ENCODE measurements around the gene VRK3.

VRK3 gene

DNA sequence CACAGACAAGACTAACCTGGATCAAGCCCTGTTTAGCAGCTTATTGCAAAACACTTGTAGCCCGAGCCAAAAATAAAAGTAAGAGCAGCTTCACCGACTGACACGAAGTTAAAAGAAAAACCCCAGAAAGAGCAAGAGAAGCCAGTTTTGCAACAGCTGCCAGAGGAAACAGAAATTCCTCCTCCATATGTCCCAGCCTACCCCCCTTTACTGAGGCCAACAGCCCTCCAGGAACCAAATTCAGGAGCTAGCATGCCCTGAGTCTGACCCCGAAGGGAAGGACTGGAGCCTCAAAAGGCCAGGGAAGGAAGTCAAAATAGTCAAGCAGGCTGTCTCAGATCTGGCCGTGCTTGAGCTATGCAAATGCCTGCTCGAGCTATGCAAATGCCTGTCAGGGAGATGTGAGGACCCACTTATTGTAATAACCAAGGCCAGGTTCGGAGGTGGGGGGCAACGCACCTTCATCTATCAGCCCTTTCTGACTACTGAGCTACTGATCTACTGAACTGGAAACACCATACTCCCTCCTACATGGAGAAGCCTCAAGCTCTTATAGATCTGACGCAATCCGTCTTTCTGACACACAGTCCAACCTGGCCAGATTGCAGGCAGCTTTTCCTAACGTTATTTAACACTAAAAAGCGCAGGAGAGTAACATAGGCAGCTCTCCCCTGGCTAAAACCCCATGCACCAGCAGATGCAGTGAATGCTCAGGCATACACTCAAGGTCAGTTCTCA, 70.9 kb downstream of the VRK3 start:
- peak; percentile 46 for DNase-seq

DNA sequence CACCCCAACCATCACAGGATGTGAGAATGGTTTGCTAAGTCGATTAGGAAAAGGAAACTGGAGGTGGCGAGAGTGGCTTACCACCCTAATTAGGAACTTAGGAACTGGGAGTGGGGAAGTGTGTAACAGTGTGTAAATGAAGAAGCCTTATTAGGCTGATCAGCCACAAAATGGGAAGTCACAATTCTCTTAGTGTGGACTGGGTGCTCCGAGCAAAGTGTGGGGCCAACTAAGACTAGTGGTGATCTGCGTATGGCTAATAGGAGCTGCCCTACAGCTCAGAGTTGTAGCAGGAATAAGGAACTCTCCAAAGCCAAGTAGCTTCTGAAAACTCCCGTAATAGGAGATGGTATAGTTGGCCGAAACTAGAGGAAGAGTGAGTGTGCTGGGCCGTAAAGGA, 71.8 kb downstream of the VRK3 start:
- DNase-seq = no peak

DNA sequence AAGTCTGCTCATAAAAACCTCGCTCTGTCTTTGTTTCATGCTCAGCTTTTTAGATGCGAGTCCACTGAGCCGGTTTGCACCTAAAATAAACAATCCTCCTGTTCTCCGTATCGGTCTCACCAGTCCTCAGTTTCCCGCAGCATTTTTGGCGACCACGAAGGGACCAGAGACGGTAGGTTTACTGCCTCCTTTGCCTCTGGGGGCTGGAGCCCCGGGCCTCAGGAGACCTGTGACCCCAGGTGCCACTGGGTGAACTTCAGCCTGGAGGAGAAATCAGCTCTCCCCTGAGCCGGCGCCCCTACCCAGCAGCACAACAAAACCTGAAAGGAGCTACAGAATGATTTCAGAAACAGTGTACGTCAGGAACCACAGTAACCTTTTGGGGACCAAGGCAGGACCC, 72.3 kb downstream of the VRK3 start:
- DNase-seq = peak; percentile 31

DNA sequence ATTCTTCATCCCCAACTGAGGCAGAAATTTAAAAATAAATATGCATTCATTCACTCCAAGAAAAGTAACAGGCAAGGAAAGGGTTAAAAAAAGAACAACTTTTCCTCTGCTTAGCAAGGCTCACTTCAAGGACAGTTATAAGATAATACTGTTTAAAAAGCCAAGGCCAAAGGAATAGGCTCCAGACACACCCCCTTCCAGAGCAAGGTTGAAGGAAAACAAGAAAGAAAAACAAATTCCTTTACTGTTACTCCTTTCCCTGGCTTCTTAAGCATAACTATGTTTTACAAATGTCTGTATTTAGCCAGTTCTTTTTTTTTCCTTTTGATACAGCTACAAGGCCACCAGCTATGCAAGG, 72.7 kb downstream of the VRK3 start:
- no peak for DNase-seq

DNA sequence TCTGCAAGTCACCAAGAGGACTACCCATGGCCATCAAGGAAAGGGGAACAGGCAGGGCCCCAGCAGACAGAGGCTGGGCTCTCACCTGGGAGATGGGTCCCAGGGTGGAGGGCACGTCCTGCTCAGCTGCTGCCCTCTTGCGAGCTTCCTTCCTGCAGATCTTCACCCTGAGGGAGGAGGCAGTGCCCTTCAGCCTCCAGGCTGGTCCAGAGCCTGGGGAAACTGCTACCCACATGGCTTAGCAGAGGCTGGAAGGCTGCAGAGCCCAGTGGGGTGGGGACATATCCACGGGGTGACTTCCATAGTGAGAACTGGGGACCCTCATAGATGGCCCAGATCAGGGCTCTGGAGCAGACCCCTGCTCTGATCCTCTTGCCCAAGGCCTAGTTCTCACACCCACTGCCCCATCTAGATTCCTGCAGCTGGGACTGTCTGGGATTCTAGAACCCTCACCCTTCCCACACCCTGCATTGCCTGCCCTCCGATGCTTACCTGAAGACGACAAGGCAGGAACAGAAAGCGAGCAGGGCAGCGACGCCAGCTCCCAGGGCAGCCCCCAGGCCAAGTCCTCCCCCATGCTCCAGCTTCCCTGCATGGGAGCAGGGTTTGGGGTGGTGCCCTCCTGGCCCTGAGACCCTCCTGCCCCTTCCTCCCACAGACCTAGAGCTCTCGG, 73.2 kb downstream of the VRK3 start:
- peak; percentile 55 for DNase-seq

DNA sequence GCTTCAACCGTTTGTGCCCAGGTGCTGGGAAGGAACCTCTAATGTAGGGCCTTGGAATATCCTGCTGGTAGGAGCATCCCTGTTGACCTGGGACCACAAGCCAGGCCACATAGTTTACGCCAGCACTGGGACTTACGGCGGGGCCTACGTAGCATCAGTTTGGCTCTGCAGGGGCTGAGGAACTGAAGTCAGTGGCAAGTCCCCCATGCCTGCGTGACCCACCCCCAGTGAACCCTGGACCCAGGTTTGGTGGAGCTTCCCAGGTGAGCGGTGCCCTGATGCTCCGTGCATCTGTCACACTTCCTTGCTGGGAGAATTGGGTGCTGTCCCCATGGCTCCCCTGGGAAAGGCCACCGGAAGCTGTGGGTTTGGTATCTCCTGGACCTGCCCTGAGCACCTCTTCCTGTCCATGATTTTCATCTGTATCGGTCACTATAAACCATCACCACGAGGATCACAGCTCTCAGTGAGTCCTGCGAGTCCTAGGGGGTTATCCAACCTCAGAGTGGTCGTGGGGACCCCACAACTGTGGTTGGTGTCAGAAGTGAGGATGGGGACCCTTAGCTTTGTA, 74.1 kb downstream of the VRK3 start:
- DNase-seq = peak; percentile 58

DNA sequence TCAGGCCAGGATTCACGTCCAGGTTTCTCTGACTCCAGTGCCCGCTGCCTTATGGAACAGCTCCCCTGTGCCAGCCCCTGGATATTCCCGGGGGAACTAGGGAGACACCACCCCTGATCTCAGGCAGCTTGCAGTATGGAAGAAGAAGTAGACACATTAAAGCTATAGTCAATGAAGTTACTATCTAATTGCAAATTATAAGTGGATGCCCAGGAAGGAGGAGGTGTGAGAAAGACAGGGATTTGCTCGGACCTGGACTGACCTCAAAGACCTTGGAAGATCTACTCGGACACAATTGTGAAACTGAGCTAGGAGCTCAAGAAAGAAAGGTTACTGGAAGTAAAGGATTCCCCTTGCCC, 74.6 kb downstream of the VRK3 start:
- peak; percentile 2 for DNase-seq

DNA sequence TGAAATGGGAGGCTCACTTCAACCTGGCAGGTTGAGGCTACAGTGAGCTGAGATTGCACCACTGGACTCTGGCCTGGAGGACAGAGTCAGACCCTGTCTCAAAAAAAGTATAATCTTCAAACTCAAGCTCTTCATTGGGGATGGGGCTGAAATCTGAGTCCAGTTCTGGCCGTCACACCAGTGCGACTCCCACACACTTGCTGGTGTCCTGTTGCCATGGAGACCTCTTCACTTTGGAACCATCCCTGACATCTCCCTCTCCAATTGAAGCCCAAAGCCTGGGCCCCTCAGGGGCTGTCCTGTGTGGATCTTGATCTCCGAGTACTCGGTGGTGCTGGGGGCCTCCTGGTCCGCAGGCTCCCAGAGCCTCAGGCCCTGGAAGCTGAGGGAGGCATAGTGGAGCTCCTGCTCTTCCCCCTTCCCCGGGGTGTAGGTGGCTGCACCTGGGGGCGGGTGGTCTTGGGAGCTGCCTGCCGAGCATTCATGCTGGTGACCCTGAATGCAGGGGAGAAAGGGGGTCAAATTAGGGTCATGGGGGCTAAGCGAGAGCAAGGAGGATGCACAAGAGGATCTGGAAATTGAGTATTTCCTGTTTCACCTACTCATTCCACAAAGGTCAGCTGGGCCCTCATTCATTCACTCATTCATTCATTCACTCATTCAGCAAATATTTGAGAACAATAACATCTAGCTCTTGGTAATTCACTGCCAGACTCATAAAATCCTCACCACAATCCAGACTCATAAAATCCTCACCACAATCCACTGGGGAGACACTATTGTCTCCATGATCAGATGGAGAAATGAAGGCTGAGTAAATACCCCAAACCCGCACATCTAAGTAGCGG, 75.2 kb downstream of the VRK3 start:
- peak; percentile 50 for DNase-seq

DNA sequence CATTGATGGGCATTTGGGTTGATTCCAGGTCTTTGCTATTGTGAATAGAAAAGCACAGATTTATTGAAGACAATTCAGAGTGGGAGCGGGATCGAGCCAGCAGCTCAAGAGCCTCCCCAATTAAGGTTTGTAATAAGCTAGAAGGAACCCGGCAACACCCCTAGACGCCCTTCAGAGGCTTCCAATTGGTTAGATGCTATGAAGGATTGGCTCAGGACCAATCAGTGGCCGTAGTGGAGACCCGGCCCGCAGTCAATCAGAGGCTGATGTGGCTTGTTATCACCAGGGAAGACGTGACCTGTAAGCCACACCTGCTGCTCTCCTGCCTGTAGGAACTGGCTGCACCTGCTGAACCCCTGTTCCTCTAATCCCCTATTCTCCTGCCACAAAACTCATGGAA, 78.8 kb downstream of the VRK3 start:
- peak; percentile 25 for DNase-seq

DNA sequence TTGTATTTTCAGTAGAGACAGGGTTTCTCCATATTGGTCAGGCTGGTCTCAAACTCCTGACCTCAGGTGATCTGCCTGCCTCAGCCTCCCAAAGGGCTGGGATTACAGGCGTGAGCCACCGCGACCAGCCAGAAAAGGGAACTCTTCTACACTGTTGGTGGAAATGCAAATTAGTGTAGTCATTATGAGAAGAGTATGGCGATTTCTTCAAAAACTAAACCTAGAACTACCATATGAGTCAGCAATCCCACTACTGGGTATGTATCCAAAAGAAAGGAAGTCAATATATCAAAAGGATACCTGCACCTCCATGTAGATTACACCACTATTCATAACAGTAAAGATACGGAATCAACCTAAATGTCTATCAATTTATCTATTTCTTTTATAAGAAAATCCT, 80.6 kb downstream of the VRK3 start:
- peak; percentile 3 for DNase-seq

DNA sequence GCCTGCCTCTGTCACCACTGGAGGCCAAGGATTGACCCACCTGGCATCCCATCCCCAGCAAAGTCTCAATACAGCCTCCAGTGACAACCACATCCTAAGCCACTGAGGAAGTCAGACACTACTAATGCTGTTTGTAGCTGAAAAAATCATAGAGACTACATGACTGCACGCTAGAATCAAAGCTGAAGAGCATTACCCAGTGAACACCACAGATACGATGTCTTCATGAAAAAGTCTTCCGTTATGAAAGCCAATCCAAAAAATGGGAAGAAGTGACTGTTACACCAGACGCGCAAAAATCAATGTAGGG, 84.7 kb downstream of the VRK3 start:
- no peak for DNase-seq

DNA sequence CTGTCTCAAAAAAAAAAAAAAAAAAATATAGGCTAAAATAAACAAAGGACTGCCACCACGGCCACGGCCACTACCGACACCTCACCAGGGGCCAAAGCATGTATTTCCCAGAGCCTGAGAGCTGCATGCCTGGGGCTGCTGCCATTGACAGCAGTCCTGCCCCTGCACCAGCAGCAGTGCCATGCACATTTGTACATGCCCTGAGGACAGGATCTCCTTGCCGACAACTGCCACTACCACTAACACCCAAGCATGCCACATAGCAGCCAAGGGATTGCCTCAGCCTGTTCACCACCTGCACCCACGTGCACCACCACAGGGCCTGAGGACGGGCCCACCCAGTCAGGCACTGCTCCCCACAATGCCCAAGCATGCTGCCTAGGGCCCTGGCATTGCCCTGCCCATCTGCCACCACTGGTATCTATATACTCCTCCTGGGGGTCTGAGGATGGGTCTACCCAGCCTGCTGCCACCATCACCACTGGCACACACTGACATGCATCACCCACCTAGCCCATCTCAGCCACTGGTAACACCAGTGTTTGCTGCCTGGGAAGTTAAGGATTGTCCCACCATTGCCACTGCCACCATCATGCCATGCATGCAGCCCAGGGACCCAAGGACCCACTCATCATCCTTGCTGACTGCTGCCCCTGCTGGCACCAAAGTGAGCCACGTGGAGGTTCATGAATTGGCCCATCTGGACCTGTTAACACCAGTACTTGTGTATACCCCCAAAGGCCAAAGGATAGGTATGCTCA, 85.3 kb downstream of the VRK3 start:
- no peak for DNase-seq

DNA sequence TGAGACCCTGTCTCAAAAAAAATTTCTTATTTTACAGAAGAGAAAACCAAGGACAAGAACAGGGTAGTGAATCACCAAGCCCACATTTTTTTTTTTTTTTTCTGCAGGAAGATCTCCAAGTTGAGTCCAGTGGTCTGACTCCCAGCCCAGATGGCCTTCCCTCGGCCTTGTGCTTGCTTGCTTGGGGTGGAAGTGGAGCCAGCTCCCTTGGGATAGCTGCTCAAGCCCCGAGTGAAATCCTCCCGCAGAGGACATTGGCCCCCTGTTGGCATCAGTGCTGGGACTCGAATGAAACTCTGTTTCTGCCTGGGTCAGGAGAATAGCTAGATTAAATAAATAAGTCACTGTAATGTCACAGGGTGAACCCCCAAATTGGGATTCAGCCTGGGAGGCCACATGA, 86.5 kb downstream of the VRK3 start:
- DNase-seq = no peak

DNA sequence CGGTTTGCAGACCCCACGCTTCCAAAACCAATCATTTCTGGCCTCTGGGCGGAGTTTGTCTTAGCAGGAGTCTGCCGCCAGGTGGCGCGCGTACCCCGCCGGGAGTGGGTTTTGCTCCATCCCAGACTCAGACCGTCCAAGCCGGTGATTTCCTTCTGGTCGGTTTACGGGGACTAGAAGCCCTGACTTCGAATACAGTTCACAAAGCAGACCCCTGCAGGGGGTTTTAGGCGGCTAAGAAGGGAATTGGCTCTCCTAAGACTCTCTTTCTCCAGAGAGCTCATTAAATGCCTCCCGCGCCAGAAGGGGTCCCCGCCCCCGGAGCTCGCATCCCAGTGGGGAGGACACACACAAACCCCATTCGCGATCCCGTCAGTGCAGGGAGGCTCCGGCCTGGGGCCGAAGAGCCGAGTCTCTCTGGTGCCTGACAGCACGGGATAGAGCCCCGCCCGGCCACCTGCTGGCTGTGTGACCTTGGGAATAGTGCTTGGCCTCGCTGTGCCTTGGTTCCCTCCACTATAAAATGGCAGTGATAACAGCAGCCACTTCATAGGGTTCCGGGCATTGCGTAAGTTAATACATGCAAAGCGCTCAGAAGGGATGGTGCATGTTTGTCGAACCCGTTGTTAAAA, 87.3 kb downstream of the VRK3 start:
- DNase-seq = peak; percentile 93

DNA sequence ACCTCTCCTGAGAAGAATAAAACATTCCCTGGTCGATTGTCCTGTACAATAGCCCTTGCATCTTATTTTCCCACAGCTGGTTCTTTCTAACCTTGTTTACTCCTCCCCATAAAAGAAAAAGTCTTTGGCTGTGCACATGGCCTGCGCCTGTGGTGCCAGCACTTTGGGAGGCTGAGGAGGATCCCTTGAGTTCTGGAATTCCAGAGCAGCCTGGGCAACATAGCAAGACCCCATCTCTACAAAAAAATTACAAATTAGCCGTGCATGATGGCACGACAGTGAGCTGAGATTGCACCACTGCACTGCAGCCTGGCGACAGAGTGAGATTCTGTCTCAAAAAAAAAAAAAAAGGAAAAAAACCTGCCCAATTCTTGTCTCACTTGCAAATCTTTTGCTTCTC, 88.6 kb downstream of the VRK3 start:
- DNase-seq = no peak

DNA sequence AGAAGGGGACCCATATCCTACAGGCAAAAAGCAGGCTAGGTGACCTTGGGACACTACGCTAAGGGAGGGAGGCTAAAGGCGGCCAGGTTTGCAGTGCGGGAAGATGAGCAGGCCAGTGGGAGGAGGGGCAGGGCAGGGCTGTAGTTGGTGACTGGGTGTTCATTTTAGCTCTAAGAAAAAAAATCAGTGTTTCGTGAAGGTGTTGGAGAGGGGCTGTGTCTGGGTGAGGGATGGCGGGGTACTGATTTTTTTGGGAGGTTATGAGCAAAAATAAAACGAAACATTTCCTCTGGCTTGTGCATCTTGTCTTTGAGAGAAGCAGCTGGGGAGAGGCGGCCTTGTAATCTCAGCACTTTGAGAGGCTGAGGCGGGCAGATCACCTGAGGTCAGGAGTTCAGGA, 91.5 kb downstream of the VRK3 start:
- DNase-seq = no peak

DNA sequence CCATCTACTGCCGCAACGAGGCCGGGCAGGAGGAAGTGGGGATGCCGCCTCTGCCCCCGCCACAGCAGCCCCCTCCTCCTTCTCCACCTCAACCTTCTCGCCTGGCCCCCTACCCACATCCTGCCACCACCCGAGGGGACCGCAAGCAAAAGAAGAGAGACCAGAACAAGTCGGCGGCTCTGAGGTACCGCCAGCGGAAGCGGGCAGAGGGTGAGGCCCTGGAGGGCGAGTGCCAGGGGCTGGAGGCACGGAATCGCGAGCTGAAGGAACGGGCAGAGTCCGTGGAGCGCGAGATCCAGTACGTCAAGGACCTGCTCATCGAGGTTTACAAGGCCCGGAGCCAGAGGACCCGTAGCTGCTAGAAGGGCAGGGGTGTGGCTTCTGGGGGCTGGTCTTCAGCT, 92.4 kb downstream of the VRK3 start:
- peak; percentile 69 for DNase-seq

DNA sequence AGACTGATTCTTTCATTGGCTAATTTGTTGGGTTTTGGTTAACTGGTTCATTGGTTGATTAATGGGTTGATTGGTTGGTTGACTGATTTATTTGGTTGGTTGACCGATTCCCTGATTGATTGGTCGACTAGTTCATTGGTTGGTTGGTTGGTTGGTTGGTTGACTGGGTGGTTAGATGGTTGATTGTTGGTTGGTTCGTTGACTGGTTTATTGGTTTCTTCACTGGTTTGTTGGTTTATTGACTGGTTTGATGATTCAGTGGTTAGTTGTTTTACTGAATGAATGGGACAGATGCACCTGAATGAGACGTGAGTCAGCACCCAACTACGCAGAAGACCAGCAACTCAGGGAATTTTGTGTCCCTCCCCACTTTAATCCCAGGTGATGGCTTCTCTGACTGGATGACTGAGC, 93.1 kb downstream of the VRK3 start:
- no peak for DNase-seq

DNA sequence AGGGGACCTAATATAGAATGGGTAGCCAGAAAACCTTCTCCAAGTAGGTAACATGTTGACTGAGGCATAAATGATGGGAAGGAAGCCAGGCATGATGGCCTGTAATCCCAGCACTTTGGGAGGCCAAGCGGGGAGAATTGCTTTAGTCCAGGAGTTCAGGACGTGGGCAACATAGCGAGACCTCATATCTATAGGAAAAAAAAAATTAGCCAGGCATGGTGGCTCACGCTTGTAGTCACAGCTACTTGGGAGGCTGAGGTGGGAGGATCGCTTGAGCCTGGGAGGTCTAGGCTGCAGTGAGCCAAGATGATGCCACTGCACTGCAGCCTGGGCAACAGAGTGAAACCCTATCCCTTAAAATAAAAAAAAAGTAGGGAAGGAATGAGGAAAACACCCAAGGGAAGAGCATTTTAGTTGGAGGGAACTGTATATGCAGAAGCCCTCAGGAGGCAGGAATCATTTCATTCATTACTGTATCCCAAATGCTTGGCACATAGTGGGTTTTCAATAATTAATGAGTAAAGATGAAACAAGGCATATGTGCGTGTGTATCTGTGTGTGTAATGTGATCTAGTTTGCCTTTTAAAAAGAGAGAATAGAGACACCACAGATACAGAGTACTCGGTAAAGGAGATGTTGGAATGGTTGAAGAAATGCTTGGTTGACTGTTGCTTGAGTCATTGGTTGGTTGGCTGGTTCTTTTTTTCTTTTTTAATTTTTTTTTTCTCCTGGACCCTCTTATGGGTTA, 93.7 kb downstream of the VRK3 start:
- no peak for DNase-seq

DNA sequence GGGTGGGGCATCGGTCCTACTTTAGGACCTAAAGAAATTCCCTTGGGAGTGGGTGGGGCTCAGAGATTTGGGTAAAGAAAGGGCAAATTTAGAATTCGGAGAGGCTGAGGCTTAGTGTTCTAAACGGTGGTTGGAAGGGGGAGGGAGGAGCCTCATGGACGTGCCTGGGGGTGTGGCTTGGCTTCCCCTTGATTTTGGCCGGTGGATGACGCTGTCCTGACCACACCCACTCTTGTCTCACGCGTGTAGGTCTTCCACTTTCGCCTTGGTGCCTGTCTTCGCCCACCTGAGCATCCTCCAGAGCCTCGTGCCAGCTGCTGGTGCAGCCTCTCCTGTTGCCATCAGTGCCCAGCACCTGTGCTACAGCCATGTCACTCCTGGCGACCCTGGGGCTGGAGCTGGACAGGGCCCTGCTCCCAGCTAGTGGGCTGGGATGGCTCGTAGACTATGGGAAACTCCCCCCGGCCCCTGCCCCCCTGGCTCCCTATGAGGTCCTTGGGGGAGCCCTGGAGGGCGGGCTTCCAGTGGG, 94.6 kb downstream of the VRK3 start:
- DNase-seq = no peak
